Measurements from ENCODE around the gene TWIST1.

The TWIST1 gene

DNA sequence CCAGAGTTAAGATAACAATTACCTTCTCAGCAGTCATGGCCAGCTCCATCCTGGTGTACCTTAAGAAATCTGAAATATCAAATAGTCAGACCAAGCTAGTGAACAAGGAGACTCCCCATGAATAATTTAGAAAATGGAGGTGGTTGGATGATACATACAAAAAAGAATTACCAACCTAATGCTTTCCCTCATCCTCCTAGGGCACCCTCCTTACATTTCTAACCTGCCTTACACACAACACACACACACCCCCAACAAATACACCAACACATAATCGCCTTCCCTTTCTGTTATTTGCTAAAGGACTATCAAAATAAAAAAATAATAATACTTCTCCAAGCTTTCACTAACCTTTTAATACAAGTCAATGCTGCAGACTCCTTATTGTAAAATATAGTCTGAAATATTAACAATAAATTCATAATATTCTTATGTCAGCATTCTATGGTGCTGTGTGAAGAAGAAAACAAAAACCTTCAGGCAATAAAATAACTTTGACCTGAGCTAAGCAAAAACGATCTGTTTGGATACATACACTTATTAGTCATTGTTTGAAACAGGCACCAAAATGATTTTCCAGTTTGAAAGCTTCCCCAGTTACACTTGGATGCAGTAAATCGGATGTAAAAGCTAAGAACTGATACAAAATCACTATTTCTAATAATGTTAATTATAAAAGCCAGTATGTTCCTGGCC, 3.4 kb downstream of the TWIST1 start:
- in situ Hi-C loops (cut with HindIII; ENCODE audit: low sequenced_read_pairs) = no loop called here

DNA sequence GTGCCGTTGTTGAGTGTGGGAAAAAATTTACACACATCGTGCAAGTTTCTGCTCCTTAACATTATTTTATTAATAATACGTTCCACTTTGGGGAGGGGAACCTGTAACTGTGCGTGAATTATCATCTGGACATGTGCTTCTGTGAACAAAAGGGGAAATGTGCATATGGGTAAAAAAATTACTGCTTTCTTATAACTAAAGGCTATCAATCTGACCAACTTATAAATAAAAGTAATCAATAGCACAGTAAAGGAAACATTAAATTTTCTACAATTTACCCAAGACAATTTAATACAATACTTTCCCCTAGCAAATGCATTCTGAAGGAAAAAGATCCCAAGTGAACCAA, 4.5 kb downstream of the TWIST1 start:
- in situ Hi-C loops (cut with HindIII; ENCODE audit: low sequenced_read_pairs) = no loop called here

DNA sequence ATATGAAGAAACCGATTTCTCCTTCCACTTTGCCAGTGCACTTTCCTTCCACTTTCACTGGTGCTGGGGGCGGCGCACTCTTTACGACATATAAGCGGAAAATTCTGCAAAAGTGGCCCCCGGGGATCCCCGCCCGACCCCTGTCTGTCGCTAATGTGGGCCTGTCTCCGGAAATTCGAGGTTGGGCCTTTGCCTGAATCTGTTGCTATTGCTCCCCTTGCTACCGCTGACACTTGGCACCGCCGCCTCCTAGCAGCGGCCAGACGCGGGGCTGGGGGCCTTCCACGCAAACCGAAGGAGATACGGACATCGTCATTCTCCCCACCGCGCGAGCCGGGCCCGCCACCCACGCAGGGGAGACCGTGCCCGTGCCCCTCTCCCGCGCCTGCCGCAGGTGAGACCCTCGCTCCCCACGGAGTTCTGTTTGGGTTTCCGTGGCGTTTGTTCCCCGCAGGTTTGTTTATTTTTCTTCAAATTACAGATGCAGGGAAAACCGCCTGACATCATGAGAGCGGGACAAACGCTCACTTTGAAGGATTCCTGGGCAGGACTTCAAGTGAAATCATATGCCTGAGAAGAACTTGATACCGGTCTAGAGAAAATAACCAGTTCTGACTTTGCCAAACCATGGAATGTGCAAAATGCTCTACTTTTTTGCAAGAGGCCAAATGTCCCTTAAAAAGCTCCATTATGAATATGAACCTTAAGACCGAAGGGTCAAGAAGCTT, 5.0 kb downstream of the TWIST1 start:
- in situ Hi-C loops (cut with HindIII; ENCODE audit: low sequenced_read_pairs) = no loop called here

DNA sequence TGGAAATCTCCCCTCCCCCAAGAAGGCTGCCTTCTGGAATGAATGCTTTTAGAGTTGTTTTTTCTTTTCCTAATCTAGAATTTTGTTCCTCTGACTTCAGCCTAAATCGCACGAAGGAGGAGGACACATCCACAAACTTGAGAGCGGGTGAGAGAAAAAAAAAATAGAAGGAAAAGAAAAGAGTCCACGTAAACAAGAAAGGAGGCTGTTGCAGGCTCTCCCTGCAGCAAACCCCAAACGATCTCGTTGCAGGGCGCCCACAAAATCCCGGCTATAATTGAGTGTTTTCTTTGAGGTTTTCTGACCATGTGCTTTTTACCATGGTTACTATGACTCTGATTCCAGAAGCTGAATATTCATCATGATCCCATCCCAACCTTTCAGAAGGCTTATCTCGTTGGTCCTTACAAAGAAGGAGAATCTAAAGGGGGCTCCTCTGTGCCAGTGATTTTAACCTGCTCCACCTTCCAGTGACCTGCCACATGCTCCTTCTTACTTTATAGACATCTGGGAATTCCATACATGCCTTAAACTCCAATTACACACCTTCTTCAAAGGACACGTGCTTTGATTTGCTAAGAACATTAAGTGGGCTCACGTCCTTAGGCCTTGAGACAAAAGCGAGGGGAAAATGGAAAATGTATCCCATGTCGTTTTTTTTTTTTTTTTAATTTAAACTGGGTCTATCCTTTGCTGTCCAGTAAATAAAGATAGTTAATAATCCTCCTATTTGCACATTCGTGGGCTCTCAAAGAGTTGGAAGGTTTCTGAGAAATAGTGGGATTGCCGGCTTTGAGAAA, 5.8 kb downstream of the TWIST1 start:
- in situ Hi-C loops (cut with HindIII; ENCODE audit: low sequenced_read_pairs) = no loop called here

DNA sequence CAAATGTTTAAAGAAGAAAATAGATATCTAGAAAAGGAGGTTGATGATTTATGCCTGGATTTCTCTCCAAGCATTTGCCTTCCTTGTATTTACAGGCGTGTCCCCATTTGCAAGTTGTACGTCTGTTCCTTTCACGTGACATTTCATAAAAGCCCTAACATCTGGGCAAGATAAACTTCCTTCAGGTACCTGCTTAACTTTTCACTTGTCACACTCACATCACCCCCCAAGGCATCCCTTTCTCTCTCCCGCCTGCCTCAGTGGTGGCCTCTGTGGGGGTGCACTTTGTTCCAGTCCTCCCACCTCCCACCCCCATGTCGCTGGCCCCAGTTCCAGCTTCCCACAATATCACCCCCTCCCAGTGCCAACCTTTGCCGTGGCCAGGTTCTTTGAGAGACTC, 6.7 kb downstream of the TWIST1 start:
- in situ Hi-C loops (cut with HindIII; ENCODE audit: low sequenced_read_pairs) = no loop called here

DNA sequence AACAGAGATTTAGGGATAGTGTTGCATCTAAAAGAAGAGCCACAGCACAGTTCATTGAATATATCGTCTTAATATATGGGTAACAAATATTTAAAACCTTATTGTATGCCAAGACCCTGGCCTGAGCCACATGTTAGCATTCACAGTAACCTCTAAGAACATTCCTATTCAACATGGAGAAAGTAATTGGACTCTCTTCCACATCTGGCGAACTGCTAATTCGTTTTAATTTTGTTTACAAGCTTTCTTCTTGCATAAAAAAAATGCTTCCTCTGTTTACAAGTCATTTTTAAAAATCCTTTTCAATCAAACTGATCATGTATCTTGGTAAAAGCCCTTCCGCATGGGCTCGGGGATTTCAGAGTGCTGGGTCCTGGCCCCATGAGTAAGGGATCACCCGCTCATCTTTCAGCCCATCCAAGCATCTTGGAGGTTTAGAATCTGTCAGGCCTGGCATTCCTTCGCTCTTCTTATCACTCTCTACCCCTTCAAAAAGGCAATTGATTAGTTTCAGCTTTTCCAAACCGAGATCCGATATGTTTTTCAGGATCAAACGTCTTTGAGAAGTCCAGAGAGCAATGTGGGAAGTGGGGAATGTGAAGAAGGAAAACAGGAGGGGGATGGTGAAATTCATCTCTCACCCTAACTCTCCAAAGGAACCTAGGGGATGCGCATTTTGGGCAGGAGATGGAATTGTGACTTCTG, 7.3 kb downstream of the TWIST1 start:
- in situ Hi-C loops (cut with HindIII; ENCODE audit: low sequenced_read_pairs) = no loop called here

DNA sequence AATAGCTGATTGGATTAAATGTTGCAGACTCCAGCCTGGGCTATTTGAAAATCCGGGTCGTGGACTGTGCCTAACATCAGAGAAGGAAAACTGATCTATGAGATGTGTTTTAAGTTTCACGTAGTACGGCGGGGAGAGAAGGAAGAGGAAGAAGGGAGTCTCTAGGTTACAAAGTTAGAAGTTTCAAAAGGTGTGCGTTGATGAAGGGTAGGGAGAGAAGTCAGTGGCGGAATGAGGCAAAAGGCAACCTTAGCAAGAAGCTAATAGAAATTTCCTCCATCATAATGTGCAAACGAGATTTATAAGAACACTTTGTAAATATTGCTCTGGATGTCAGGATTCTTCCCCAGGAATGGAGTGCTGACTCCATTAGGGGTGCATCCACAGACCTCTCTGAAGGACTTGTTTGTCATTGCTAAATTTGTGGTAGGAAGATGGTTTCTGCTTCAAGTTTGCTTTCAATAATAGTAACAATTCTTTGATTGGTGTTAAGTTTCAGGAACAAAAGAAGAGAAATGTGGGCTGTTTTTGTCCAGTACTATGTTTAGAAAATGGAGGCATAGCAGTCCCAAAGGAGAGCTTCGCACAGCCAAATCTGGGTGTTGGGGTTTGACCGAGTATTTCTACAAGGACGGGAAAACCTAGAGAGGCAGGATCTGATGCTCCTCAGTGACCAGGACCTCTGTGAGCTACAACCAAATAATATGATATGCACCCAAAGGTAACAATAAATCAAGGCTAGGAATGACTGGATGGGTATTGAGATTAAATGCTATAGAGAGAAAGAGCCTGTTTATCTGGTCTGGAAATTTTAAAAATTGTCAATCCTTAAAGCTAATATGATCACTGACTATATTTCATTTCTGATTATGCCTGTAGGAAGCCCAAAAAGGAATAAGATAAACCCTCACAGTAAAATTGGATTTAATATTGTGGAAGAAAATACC, 8.2 kb downstream of the TWIST1 start:
- in situ Hi-C loops (cut with HindIII; ENCODE audit: low sequenced_read_pairs) = no loop called here

DNA sequence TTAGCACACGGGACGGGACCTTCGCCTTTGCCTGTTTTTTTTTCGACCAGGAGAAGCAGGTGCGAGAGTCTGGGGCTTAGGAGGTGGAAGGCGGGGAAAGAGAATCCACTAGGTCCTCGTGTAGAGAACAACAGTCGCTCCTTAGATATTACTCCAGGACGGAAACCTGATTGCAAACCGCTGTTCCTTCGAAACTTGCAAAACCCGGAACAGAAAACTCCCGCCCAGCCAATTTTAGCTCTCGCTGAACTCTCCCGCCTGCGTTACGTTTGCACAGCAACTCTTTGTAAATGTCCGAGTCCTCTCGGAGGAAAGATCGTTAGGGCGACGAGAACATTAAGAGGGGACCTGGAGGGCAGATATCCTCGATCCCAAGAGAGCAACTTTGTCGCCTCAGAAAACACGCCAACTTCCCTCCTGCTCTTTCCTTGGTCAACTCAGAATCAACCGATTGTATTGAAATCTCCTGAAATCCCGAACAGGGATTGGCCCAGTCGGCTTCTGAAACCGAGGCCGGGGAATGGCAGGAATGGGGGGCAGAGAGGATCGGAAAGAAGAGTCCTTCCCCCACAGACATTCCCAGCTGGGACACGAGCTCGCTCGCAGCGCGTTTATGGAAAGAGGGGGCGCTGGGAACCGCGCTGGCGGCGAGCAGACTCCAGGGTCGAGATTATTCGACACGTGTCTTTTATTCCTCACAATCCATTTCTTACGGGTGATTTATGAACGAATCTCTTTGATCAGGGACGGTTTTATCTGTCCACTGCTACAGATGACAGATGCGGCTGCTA, 9.9 kb downstream of the TWIST1 start:
- in situ Hi-C loops (cut with HindIII; ENCODE audit: low sequenced_read_pairs) = no loop called here

DNA sequence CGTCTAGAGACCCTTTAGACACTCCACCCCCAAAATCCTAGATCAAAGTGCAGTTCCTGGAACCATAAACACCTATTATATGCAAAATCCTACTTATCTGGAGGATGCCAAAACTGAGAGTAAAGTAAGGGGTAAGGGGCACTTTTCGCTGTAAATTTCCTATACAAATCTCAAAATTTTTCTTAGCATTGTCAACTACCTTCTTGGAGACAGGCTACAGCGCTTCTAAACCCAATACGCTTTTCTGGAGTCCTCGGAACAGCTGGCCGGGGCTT, 10.4 kb downstream of the TWIST1 start:
- in situ Hi-C loops (cut with HindIII; ENCODE audit: low sequenced_read_pairs) = no loop called here

DNA sequence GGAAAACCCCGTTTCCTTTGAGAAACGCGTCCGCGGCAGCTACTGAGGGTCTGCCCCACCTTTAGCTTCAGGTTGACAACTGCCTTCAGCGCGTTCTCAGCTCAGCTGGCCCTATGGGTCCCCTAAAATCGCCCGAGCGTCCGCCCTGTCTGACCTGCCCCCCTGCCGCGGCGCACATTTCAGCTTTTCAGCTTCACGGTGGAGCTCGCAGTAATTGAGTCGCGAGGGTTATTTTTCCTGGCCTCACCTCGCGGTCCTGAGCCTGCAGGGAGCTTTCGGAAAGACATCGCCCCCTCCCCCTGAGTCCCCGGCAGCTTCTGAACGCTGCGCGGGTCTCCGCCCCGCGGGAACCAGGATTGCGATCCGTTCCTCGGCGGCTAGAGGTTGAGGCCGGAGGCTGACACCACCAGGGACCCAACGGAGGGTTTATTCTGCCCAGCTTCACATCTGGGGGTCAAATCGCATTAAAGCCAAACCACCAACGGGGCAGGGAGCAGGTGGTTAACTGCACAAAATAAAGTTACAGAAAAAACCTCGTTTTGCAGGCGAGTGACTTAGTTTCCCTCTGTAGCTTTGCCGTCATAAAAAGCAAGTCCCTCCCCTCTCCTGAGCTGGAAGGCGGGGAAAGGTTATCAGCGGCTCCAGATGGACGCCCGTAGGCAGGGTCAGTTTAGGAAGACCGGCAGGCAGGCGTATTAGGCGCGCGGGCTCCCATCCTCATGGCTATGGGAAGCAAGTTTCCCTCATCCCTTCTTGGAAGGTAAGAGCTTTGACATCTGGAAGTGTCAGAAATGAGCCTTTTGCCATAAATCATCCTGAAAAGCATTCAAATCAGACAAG, 11.0 kb downstream of the TWIST1 start:
- in situ Hi-C loops (cut with HindIII; ENCODE audit: low sequenced_read_pairs) = no loop called here

DNA sequence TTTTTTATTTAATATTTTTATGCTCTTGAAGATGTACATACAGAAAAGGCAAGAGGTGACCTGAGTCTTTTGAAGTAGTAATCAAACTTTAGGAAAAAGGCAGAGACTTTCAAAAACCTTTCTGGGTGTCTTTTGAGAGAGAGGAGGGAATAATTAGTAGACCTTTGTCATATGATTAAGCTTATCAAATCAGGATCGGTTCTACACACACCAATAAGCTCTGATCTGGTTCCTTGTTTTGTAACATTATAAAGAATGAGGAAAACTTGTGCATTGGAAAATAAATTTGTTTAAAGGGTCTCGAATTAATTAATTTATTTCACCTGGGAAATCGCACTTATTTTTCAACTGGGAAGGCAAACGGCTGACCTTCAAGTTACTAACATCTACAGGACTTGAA, 11.9 kb downstream of the TWIST1 start:
- in situ Hi-C loops (cut with HindIII; ENCODE audit: low sequenced_read_pairs) = no loop called here

DNA sequence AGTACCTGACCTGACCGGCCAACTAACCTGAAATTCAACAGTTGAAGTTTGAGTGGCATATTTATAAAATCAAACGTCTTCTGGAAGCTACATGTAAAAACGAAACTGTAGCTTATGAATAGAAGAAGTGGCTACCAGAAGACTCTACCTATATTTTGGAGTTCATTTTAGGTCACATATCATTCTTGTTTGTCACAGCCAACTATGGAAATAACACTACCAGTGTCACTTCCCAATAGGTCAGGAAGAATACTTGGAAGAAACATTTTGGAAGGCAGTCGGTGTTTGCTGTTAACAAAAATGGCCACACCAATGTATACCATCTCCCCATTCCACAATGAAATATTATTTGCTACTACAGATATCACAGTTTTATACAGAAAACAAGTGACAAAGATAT, 12.6 kb downstream of the TWIST1 start:
- in situ Hi-C loops (cut with HindIII; ENCODE audit: low sequenced_read_pairs) = no loop called here

DNA sequence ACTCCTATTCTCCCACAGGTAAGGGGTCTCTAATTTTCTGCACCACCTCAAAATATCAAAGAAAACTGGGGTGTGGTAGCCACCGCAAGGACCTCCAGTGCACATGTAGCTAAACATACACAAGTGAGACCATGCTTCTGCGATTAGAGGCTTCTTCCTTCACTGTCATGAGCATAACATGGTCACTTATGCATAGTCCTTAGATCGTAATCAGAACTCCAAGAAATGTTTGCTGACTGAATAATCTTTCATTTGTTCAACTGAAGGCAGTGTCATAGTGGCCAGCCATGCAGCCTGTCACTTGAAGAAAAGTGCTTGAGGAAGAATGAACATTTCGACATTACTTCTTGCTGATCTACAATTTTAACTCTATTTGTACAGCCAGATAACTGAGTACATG, 14.6 kb downstream of the TWIST1 start:
- in situ Hi-C loops (cut with HindIII; ENCODE audit: low sequenced_read_pairs) = no loop called here

DNA sequence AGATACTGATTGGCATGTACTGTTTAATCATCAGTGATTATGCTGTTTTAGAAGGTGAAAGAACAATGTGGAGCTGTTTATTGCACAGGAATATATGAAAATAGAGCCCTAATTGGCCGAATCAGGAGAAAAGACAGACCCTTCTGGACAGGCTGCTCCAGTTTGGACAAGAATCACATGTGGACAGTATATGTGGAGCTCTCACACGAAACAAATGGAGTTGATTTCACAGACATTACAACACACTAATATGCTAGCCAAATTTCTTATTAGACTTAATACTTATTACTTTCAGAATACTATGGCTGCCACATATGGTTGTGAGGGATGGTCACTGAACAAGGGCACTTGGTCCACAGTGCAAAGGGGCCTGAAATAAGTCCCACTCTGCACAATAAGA, 15.5 kb downstream of the TWIST1 start:
- in situ Hi-C loops (cut with HindIII; ENCODE audit: low sequenced_read_pairs) = no loop called here

DNA sequence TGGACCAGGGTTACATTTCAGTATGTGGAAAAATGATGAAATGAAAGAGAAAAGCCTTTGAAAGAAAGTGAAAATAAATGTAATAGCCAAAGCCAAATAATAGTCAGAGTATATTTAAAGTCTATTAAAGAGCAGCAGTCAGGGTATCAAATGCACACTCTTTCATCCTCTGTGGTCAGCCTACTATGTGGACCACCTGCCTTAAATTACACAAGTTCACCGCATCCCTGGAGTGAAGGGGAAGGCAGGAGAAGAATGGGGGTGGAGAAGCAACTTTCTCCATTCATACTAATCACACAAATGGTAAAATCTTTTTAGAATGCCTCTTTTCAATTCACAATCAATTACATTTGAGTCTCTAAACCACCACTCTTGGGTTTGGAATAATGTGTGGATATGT, 16.0 kb downstream of the TWIST1 start:
- in situ Hi-C loops (cut with HindIII; ENCODE audit: low sequenced_read_pairs) = no loop called here

DNA sequence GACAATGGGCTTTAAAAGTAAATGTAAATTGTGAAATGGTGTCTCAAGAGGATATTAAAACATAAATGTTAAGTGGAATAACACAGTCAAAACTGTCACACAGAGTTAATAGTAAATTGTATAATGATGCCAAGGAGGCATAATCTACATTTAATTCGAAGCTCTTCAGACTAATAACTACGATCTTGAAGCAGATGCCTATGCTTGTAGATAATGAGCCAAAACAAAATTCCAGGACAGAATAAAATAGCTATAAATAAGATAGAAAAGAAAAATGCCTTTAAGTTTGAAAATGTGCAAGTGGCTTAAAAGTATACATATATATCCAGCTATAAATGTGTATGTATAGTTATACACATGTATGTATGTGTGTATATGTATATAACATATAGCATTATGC, 17.5 kb downstream of the TWIST1 start:
- in situ Hi-C loops (cut with HindIII; ENCODE audit: low sequenced_read_pairs) = no loop called here

DNA sequence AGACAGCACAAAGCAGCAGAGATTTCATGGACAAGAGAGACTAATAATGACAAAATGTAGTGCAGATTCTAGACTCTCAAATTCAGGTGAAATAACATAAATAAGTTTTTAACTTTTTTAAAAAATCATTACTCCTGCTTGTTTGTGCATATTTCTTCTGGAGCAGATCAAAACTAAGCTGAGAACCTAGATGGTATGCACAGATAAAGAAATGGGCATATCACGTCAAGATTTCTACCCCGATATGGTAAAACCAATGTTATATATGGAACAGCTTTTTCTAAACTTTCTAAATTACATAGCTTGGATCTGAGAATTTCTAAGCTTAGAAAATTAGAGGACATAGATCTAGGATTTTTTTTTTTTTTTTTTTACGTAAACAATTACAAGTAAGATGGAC, 18.2 kb downstream of the TWIST1 start:
- in situ Hi-C loops (cut with HindIII; ENCODE audit: low sequenced_read_pairs) = no loop called here

DNA sequence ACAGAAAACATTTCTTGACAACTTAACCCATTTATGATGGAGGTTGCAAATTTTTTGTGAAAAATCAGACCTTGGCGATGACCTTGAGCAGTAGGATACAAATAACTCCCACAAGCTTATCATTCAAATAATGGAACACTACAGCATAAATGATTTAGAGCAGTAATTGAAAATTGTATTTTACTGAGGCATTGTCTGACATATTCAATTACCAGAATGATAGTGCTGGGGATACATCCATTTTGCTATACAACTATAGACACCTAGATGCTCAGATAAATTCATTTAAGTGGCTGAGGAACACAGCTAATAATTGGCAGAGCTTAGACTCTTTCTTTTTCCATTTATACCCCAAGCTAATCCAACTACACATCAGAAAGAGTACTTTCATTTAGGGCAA, 18.9 kb downstream of the TWIST1 start:
- in situ Hi-C loops (cut with HindIII; ENCODE audit: low sequenced_read_pairs) = no loop called here

All from DLD1 (cell line).